ENCODE data around the gene GATC.

GRCh38 chr12:120485961-120486881 lies 40.0 kb downstream of the GATC start:
- no peak for TF ChIP-seq CTCF (IDR thresholded peaks at IDR 0.05)
- no peak for TF ChIP-seq EP300 (IDR thresholded peaks at IDR 0.05)
- TF ChIP-seq POLR2A (IDR thresholded peaks at IDR 0.05) = no peak
- no peak for TF ChIP-seq POLR2AphosphoS5 (IDR thresholded peaks at IDR 0.05)
